ENCODE measurements around the gene C16orf78. TPM values are rescaled to one million over a fixed set of nuclear protein-coding genes. Genes with fewer than 3 reads are reported as not detected.

The C16orf78 gene
- total and polyA plus RNA-seq, 2 of the 8 experiments (the other 6 are each of a cell fraction or from before 2014, with no cell fraction given) = not detected

DNA sequence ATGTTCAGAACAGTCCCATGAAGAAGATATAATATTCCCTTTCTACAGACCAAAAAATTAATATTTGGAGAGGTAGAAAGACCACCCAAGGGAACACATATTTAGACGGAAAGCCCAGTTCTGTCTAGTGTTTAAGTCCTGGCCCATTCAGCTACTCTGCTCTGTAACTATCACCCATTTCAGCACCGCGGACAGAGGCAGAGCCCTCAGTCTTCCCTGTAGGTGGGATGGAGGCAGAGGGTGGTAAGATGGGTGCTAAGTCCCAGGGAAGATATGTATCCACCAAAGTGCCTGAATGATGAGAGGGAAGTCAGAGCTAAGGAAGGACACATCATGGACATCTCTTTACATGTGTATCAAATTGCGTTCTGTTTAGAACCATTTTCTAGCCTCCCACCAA is 27.8 kb upstream of the C16orf78 start (continued):
- TF ChIP-seq CHD7 (IDR thresholded peaks at IDR 0.05; ENCODE audit: insufficient replicate concordance, low read length) (no peak), SRF (IDR thresholded peaks at IDR 0.05; ENCODE audit: low read depth, low read length) (no peak), RBBP5 (IDR thresholded peaks at IDR 0.05; ENCODE audit: borderline replicate concordance, low read depth, low read length) (no peak), PHF8 (conservative IDR thresholded peaks at IDR 0.05; ENCODE audit: low read depth, low read length) (no peak), TAF7 (optimal IDR thresholded peaks at IDR 0.05; ENCODE audit: borderline replicate concordance, low read depth, low read length) (no peak), ZNF274 (IDR thresholded peaks at IDR 0.05; ENCODE audit: borderline replicate concordance, extremely low read depth, low read length) (no peak), EP300 (IDR thresholded peaks at IDR 0.05; ENCODE audit: borderline replicate concordance in 1 of 2, low read depth in 2 of 2, low read length in 2 of 2) (no peak), HDAC2 (IDR thresholded peaks at IDR 0.05; ENCODE audit: borderline replicate concordance in 1 of 2, low read depth in 2 of 2, low read length in 2 of 2) (no peak)
- TF ChIP-seq, protein P1, sequence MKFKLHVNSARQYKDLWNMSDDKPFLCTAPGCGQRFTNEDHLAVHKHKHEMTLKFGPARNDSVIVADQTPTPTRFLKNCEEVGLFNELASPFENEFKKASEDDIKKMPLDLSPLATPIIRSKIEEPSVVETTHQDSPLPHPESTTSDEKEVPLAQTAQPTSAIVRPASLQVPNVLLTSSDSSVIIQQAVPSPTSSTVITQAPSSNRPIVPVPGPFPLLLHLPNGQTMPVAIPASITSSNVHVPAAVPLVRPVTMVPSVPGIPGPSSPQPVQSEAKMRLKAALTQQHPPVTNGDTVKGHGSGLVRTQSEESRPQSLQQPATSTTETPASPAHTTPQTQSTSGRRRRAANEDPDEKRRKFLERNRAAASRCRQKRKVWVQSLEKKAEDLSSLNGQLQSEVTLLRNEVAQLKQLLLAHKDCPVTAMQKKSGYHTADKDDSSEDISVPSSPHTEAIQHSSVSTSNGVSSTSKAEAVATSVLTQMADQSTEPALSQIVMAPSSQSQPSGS (IDR thresholded peaks at IDR 0.05; ENCODE audit: low read length) = no peak
